HFF-Myc (cell line): ENCODE measurements around the gene CTNNA2.

Experiments used
- DNase-seq: peaks from one replicate; pipeline ENCODE4 v3.0.0-alpha.2; 2011; ENCODE audit warnings: low read depth; ENCODE audit errors: extremely low read depth
- H3K4me3 ChIP-seq: replicated peaks from 2 replicates; pipeline ENCODE4 v1.5.1; 2011; ENCODE audit warnings: low read depth, mild to moderate bottlenecking, control low read depth, low read length
- CTCF ChIP-seq: IDR thresholded peaks from 2 replicates; pipeline ENCODE4 v1.5.1; 2012; ENCODE audit warnings: mild to moderate bottlenecking, low read depth, low read length, control low read depth; ENCODE audit errors: missing control alignments

CTNNA2 gene

GRCh38 chr2:80548469-80548868 lies 1035.6 kb downstream of the CTNNA2 start:
- TF ChIP-seq CTCF, result no peak
- DNase-seq, result no peak

GRCh38 chr2:80549901-80550300 lies 1037.0 kb downstream of the CTNNA2 start:
- TF ChIP-seq CTCF, result no peak
- no peak for DNase-seq
- H3K4me3 ChIP-seq, result no peak overlapping the region

More at GRCh38 chr2:80548469-80548868, 1035.6 kb downstream of the CTNNA2 start:
- H3K4me3 ChIP-seq, result no peak overlapping the region

GRCh38 chr2:80560326-80560725 lies 1047.5 kb downstream of the CTNNA2 start:
- H3K4me3 ChIP-seq, result no peak overlapping the region
- no peak for TF ChIP-seq CTCF
- DNase-seq, result no peak

- TF ChIP-seq CTCF, result no peak
- H3K4me3 ChIP-seq, result no peak overlapping the region
- no peak for DNase-seq
These were observed 1055.2 kb downstream of the CTNNA2 start for GRCh38 chr2:80568011-80568410.

- no peak for TF ChIP-seq CTCF
- no peak for DNase-seq
- H3K4me3 ChIP-seq, result no peak overlapping the region
These were observed 1060.3 kb downstream of the CTNNA2 start for GRCh38 chr2:80573167-80573566.

- TF ChIP-seq CTCF, result no peak
- DNase-seq, result no peak
- H3K4me3 ChIP-seq, result no peak overlapping the region
These were observed 1061.1 kb downstream of the CTNNA2 start for GRCh38 chr2:80573950-80574349.

- TF ChIP-seq CTCF, result no peak
- DNase-seq, result no peak
- H3K4me3 ChIP-seq, result no peak overlapping the region
These were observed 1066.9 kb downstream of the CTNNA2 start for GRCh38 chr2:80579756-80580155.
